K562 (cell line): Measurements from ENCODE around the gene TRMT1L. TPM values are rescaled to one million over a fixed set of nuclear protein-coding genes. Genes with fewer than 3 reads are reported as not detected.

Source experiments
- CBFA2T2 ChIP-seq: fragments of 450-650 bp; conservative IDR thresholded peaks from 2 replicates; pipeline ENCODE4 v1.6.1; 2017; ENCODE audit warnings: mild to moderate bottlenecking
- FOXA1 ChIP-seq: fragments of 450-650 bp; IDR thresholded peaks from 2 replicates; pipeline ENCODE4 v1.6.1; 2016; ENCODE audit warnings: mild to moderate bottlenecking, borderline replicate concordance
- GTF3C2 ChIP-seq: IDR thresholded peaks from 3 replicates; pipeline ENCODE4 v1.6.1; 2011; ENCODE audit warnings: borderline replicate concordance, mild to moderate bottlenecking, moderate library complexity; ENCODE audit not compliant: insufficient read length; ENCODE audit errors: extremely low read depth
- HDAC2 ChIP-seq: fragments of 450-650 bp; IDR thresholded peaks from 2 replicates; pipeline ENCODE4 v1.6.1; 2016; ENCODE audit warnings: mild to moderate bottlenecking
- HSF4 ChIP-seq: fragments of 250-450 bp; sonication (Bioruptor Pico); IDR thresholded peaks from 2 replicates; pipeline ENCODE4 v2.1.2; 2022; ENCODE audit warnings: mild to moderate bottlenecking, moderate library complexity, borderline replicate concordance
- KDM1A ChIP-seq, 2 experiments: fragments of 450-650 bp; IDR thresholded peaks; 2 replicates each; pipeline ENCODE4 v1.6.1; 2016; ENCODE audit warnings: mild to moderate bottlenecking in 2 of 2
- LARP7 ChIP-seq: fragments of 450-650 bp; IDR thresholded peaks from 2 replicates; pipeline ENCODE4 v1.6.1; 2016
- MAFK ChIP-seq: IDR thresholded peaks from 2 replicates; pipeline ENCODE4 v1.6.1; 2011; ENCODE audit warnings: low read length, improper control_type of control experiment
- MBD2 ChIP-seq: sonication (generic); IDR thresholded peaks from 2 replicates; pipeline ENCODE4 v1.6.1; 2016; ENCODE audit warnings: low read depth, borderline replicate concordance
- NFYB ChIP-seq: IDR thresholded peaks from 2 replicates; pipeline ENCODE4 v1.6.1; 2011; ENCODE audit warnings: mild to moderate bottlenecking, moderate library complexity; ENCODE audit not compliant: insufficient read length; ENCODE audit errors: extremely low read depth
- PBX2 ChIP-seq, 2 experiments: IDR thresholded peaks in 1 of 2; conservative IDR thresholded peaks in 1 of 2; 2 replicates each; pipeline ENCODE4 v1.6.1; 2016; ENCODE audit warnings: low read depth in 2 of 2, mild to moderate bottlenecking in 1 of 2, missing compliant biosample characterization in 1 of 2, missing genetic modification characterization in 1 of 2, moderate library complexity in 1 of 2
- PML ChIP-seq: IDR thresholded peaks from 2 replicates; pipeline ENCODE4 v1.6.1; 2012; ENCODE audit warnings: low read length, inconsistent platforms
- RB1 ChIP-seq: fragments of 450-650 bp; IDR thresholded peaks from 2 replicates; pipeline ENCODE4 v1.6.1; 2017; ENCODE audit warnings: low read depth, mild to moderate bottlenecking
- SMAD1 ChIP-seq: fragments of 150-350 bp; IDR thresholded peaks from 2 replicates; pipeline ENCODE4 v1.6.1; 2014; ENCODE audit warnings: low read length, low read depth; ENCODE audit not compliant: partially characterized antibody
- SMARCA4 ChIP-seq: fragments of 450-650 bp; IDR thresholded peaks from 2 replicates; pipeline ENCODE4 v1.6.1; 2016
- SOX6 ChIP-seq: fragments of 450-650 bp; IDR thresholded peaks from 2 replicates; pipeline ENCODE4 v1.6.1; 2014; ENCODE audit warnings: mild to moderate bottlenecking
- TCF3 ChIP-seq: sonication (generic); formaldehyde crosslinking; IDR thresholded peaks from 2 replicates; pipeline ENCODE4 v1.4.0; 2020; ENCODE audit warnings: mild to moderate bottlenecking, missing genetic modification reagents
- TRIM28 ChIP-seq: fragments of 450-650 bp; IDR thresholded peaks from 2 replicates; pipeline ENCODE4 v1.6.1; 2017
- YY1 ChIP-seq, 3 experiments: IDR thresholded peaks; 2 replicates each; pipeline ENCODE4 v1.6.1; 2011; ENCODE audit warnings: low read length in 2 of 3, mild to moderate bottlenecking in 2 of 3, moderate library complexity in 2 of 3, borderline replicate concordance in 1 of 3, control low read depth in 1 of 3, low read depth in 1 of 3; ENCODE audit not compliant: insufficient read depth in 3 of 3, insufficient replicate concordance in 2 of 3, control insufficient read depth in 1 of 3, insufficient read length in 1 of 3; ENCODE audit errors: extremely low read depth in 1 of 3
- ZC3H4 ChIP-seq: sonication (generic); formaldehyde crosslinking; IDR thresholded peaks from 2 replicates; pipeline ENCODE4 v1.9.0; 2021; ENCODE audit warnings: missing genetic modification reagents, borderline replicate concordance
- ZFP1 ChIP-seq: fragments of 450-650 bp; formaldehyde crosslinking; IDR thresholded peaks from 2 replicates; pipeline ENCODE4 v1.4.0; 2020; ENCODE audit warnings: mild to moderate bottlenecking, mixed read lengths
- ZFPM2 ChIP-seq: fragments of 250-450 bp; sonication (Bioruptor Pico); IDR thresholded peaks from 2 replicates; pipeline ENCODE4 v1.5.1; 2022; ENCODE audit warnings: mild to moderate bottlenecking
- ZKSCAN3 ChIP-seq: fragments of 250-450 bp; sonication (Bioruptor Pico); IDR thresholded peaks from 2 replicates; pipeline ENCODE4 v1.4.0; 2020
- ZNF41 ChIP-seq: fragments of 250-450 bp; sonication (Bioruptor Pico); conservative IDR thresholded peaks from 2 replicates; pipeline ENCODE4 v1.4.0; 2020; ENCODE audit warnings: mild to moderate bottlenecking
- ZNF77 ChIP-seq: fragments of 250-450 bp; sonication (Bioruptor Pico); IDR thresholded peaks from 2 replicates; pipeline ENCODE4 v1.5.0; 2020
- polyA plus RNA-seq, 8 experiments: library from polyadenylated mRNA; depleted of rRNA in 4 of 8; stranded (reverse) in 5 of 8; unstranded in 3 of 8; fragments of >200 nt; fragmentation: Nextera tagmentation in 2 of 8; fragmentation: Illumina TruSeq in 1 of 8; extraction: Ambion mirVana in 2 of 8; extraction: Trizol in 1 of 8; gene quantifications; 2 replicates each; pipeline versions ENCODE4 v1.2.1 to v1.2.3, GENCODE V29; 2011 to 2014; ENCODE audit warnings: inconsistent platforms in 1 of 8, missing spikeins in 1 of 8
- total RNA-seq, 7 experiments: library from RNA; depleted of rRNA in 6 of 7; stranded (reverse); fragments of >200 nt in 6 of 7; fragmentation: Illumina TruSeq in 2 of 7; extraction: Trizol in 2 of 7; gene quantifications; 2 replicates each; pipeline versions ENCODE4 v1.2.1 to v1.2.3, GENCODE V29; 2011 to 2021; ENCODE audit warnings: low replicate concordance in 1 of 7
- TF ChIP-seq, protein P1 (sequence below): sonication (generic); IDR thresholded peaks from 2 replicates; pipeline ENCODE4 v1.6.1; 2016

Gene TRMT1L
- total and polyA plus RNA-seq, 9 of the 15 experiments (the other 6 are each of a cell fraction or from before 2014, with no cell fraction given), result 6.4 to 88.9 (median 32.9) TPM

DNA sequence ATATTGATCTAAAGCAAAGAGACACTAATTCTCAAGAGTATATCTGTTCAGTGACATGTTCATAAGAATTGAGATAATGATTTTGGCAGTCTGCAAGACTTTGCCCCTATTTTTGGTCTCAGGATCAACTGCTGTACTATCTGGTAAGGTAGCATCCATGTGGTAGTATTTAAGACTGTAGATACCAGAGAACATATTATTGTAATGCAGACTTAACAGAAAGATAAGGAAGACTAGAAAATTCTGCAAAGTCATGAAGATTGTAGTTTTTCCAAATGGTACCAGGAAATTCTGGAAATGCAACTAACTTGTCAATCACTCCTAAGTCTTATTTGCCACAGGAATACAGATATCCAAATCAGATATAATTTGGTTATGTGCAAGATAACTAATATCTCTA lies 76.3 kb downstream of the TRMT1L start (continued):
- TF ChIP-seq SMAD1, result no peak
- TF ChIP-seq MBD2, result no peak
- no peak for TF ChIP-seq HSF4 (CRISPR knock-in tag)
- no peak for TF ChIP-seq RB1
- no peak for TF ChIP-seq YY1 (IDR thresholded peaks at IDR 0.05; ENCODE audit: borderline replicate concordance in 1 of 3, control insufficient read depth in 1 of 3, extremely low read depth in 1 of 3, insufficient read depth in 3 of 3, insufficient read length in 1 of 3, insufficient replicate concordance in 2 of 3, low read depth in 1 of 3, low read length in 2 of 3)
- 0 out of 4 replicates have a peak, but pooled peaks of 1 of the 2 experiments have one; percentile 23 for TF ChIP-seq KDM1A (IDR thresholded peaks at IDR 0.05)
- TF ChIP-seq ZC3H4 (CRISPR knock-in tag), result no peak
- no peak for TF ChIP-seq HDAC2
- peak; percentile 75 for TF ChIP-seq CBFA2T2
- no peak for TF ChIP-seq LARP7
- TF ChIP-seq MAFK, result peak; percentile 45; the same call in 1 of the 2 replicates
- no peak for TF ChIP-seq ZFP1 (CRISPR knock-in tag)
- TF ChIP-seq TCF3 (CRISPR knock-in tag), result peak; percentile 62
- TF ChIP-seq PBX2 (CRISPR knock-in tag; IDR thresholded peaks at IDR 0.05; ENCODE audit: low read depth), result no peak
- TF ChIP-seq PBX2 (tag; conservative IDR thresholded peaks at IDR 0.05; ENCODE audit: low read depth), result no peak
- no peak for TF ChIP-seq TRIM28
- peak; percentile 39; the same call in 1 of the 2 replicates for TF ChIP-seq SMARCA4
- no peak for TF ChIP-seq ZFPM2 (CRISPR knock-in tag)
- TF ChIP-seq, protein P1, sequence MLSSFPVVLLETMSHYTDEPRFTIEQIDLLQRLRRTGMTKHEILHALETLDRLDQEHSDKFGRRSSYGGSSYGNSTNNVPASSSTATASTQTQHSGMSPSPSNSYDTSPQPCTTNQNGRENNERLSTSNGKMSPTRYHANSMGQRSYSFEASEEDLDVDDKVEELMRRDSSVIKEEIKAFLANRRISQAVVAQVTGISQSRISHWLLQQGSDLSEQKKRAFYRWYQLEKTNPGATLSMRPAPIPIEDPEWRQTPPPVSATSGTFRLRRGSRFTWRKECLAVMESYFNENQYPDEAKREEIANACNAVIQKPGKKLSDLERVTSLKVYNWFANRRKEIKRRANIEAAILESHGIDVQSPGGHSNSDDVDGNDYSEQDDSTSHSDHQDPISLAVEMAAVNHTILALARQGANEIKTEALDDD, result 0 out of 2 replicates have a peak, but pooled peaks have one; percentile 50
- no peak for TF ChIP-seq NFYB
- peak; percentile 58 for TF ChIP-seq SOX6
- TF ChIP-seq ZNF41 (CRISPR knock-in tag), result no peak
- TF ChIP-seq PML, result 0 out of 2 replicates have a peak, but pooled peaks have one; percentile 19
- TF ChIP-seq GTF3C2, result no peak
- TF ChIP-seq FOXA1, result no peak
- TF ChIP-seq ZNF77 (CRISPR knock-in tag), result no peak
- TF ChIP-seq ZKSCAN3, result no peak
